T-cell (primary cell): ENCODE data around the gene TMEM198. TPM values are rescaled to one million over a fixed set of nuclear protein-coding genes. Genes with fewer than 3 reads are reported as not detected.
A peak's percentile ranks its signal among the peaks of the same experiment; 100 is the strongest.

ENCODE experiments used
- ATAC-seq, 4 experiments: fragments of 200-7000 bp in 3 of 4; fragments of 150-1000 bp in 1 of 4; cut with Tn5 transposase; replicated peaks in 1 of 4; 1 replicate in 3 of 4; 2 replicates in 1 of 4; pipeline ENCODE4 v1.10.0; 2021; ENCODE audit warnings: moderate library complexity in 3 of 4, mild to moderate bottlenecking in 2 of 4, moderate number of reproducible peaks in 1 of 4
- CTCF ChIA-PET, 2 donors: fragments of 300-600 bp; sonication (Branson Sonifier 250); formaldehyde crosslinking; loops; one replicate each; lab custom pipeline; 2022; ENCODE audit warnings: antibody characterized with exemption in 2 of 2; lab: Charles Lee
- POLR2A ChIA-PET, 2 donors: fragments of 300-600 bp; sonication (Branson Sonifier 250); formaldehyde crosslinking; loops; one replicate each; lab custom pipeline; 2022; ENCODE audit warnings: antibody characterized with exemption in 2 of 2; lab: Charles Lee
- DNase-seq, 35 experiments: peaks; one replicate each; pipeline versions ENCODE4 v3.0.0 to v3.0.0-alpha.2; 2013 to 2023
- H3K27ac ChIP-seq: one replicate; pipeline ENCODE4 v1.5.1; 2013; ENCODE audit warnings: low read length
- H3K27me3 ChIP-seq, 2 experiments: replicated peaks in 1 of 2; 1 replicate in 1 of 2; 2 replicates in 1 of 2; pipeline versions ENCODE4 v1.6.1 to v1.7.0; 2013; ENCODE audit warnings: low read length in 1 of 2, mixed read lengths in 1 of 2; ENCODE audit not compliant: control insufficient read depth in 2 of 2, insufficient read depth in 2 of 2; ENCODE audit errors: extremely low read depth in 1 of 2
- H3K36me3 ChIP-seq, 2 donors: 1 replicate in 1 of 2; 2 replicates in 1 of 2; pipeline versions ENCODE4 v1.6.1 to v1.7.0; 2013; ENCODE audit warnings: low read length in 1 of 2; ENCODE audit not compliant: control insufficient read depth in 2 of 2, insufficient read depth in 1 of 2; ENCODE audit errors: extremely low read depth in 1 of 2
- H3K4me1 ChIP-seq, 2 experiments: 1 replicate in 1 of 2; 2 replicates in 1 of 2; pipeline versions ENCODE4 v1.6.1 to v1.7.0; 2013; ENCODE audit warnings: low read length in 2 of 2, mixed read lengths in 1 of 2; ENCODE audit not compliant: insufficient read depth in 2 of 2, control insufficient read depth in 1 of 2; ENCODE audit errors: extremely low read depth in 1 of 2
- H3K4me3 ChIP-seq, 2 donors: 1 replicate in 1 of 2; 2 replicates in 1 of 2; pipeline versions ENCODE4 v1.5.1 to v1.7.0; 2013; ENCODE audit warnings: mild to moderate bottlenecking in 2 of 2, low read length in 1 of 2, moderate library complexity in 1 of 2; ENCODE audit not compliant: control insufficient read depth in 1 of 2; ENCODE audit errors: extremely low read depth in 1 of 2
- H3K9me3 ChIP-seq: 2 replicates; pipeline ENCODE4 v1.7.0; 2013
- H3K27ac Mint-ChIP-seq, 2 donors: one replicate each; pipeline ENCODE4 v1.8.0; 2020 to 2021; ENCODE audit warnings: mild to moderate bottlenecking in 2 of 2, mixed read lengths in 2 of 2
- H3K27me3 Mint-ChIP-seq, 2 donors: one replicate each; pipeline ENCODE4 v1.8.0; 2021 to 2022; ENCODE audit warnings: mixed read lengths in 2 of 2
- H3K36me3 Mint-ChIP-seq: one replicate; pipeline ENCODE4 v1.8.0; 2021; ENCODE audit warnings: mixed read lengths
- H3K4me1 Mint-ChIP-seq, 3 donors: one replicate each; pipeline ENCODE4 v1.8.0; 2020 to 2022; ENCODE audit warnings: mixed read lengths in 3 of 3, mild to moderate bottlenecking in 1 of 3
- H3K4me3 Mint-ChIP-seq, 3 donors: one replicate each; pipeline ENCODE4 v1.8.0; 2020 to 2022; ENCODE audit warnings: mild to moderate bottlenecking in 3 of 3, mixed read lengths in 3 of 3, moderate library complexity in 3 of 3
- H3K9me3 Mint-ChIP-seq, 3 donors: one replicate each; pipeline ENCODE4 v1.8.0; 2020 to 2022; ENCODE audit warnings: mixed read lengths in 3 of 3
- WGBS: methylation state at CpG from one replicate; pipeline ENCODE4 v1.1.5; 2013; ENCODE audit warnings: missing lambda C conversion rate; ENCODE audit not compliant: insufficient coverage; 5-methylcytosine and 5-hydroxymethylcytosine counted together
- total RNA-seq, 35 experiments: library from RNA in 6 of 35; stranded (reverse) in 6 of 35; fragments of 120-200 nt in 1 of 35; gene quantifications; one replicate each; pipeline versions ENCODE4 v1.2.1 to v1.2.4 and lab custom pipeline; 2013 to 2026

The TMEM198 gene
- total RNA-seq, 5 donors from 2014 or later (not counting 1 experiment from before 2014, with no cell fraction given): 0.37 to 0.88 (median 0.69) TPM

GRCh38 chr2:219515874-219516629 is 27.8 kb upstream of the TMEM198 start:
- Histone ChIP-seq H3K27me3 (peaks cover 6 to 93% of the 10 kb centered on the region in 2 experiments), H3K27ac (no peak overlapping the region), H3K36me3 (no peaks in the 10 kb centered on the region), H3K4me1 (peaks cover 0 to 9% of the 10 kb centered on the region in 2 experiments), H3K4me3 (no peak overlapping the region), H3K9me3 (no peaks in the 10 kb centered on the region)
- no peak for ATAC-seq
- no peak for DNase-seq
- H3K27me3 Mint-ChIP-seq: peaks cover 76 to 84% of the 10 kb centered on the region in 2 donors
- H3K36me3 Mint-ChIP-seq: no peaks in the 10 kb centered on the region
- WGBS: 76% methylated on average over 12 of the region's 17 CpGs
- H3K9me3 Mint-ChIP-seq: no peaks in the 10 kb centered on the region
- H3K27ac Mint-ChIP-seq: peak overlapping the region in 1 of 2 donors; percentile 4
- ChIA-PET POLR2A (no interaction called here), CTCF (interaction anchor here in 1 of 2 donors (0.7 kb wide), 1 partner anchor 63 kb away, joined by 3 read pairs; no protein-coding TSS in a partner anchor)
- H3K4me1 Mint-ChIP-seq: peaks cover 14 to 21% (median 16%) of the 10 kb centered on the region in 3 donors
- no peak overlapping the region for H3K4me3 Mint-ChIP-seq

- Histone ChIP-seq H3K27ac (no peak overlapping the region), H3K27me3 (peaks cover 6 to 93% of the 10 kb centered on the region in 2 experiments), H3K36me3 (no peaks in the 10 kb centered on the region), H3K4me3 (no peak overlapping the region), H3K4me1 (peaks cover 0 to 18% of the 10 kb centered on the region in 2 experiments), H3K9me3 (no peaks in the 10 kb centered on the region)
- WGBS: 29% methylated on average over 6 of the region's 7 CpGs
- ChIA-PET CTCF (interaction anchor here in 1 of 2 donors (0.7 kb wide), 1 partner anchor 64 kb away, joined by 3 read pairs; no protein-coding TSS in a partner anchor), POLR2A (no interaction called here)
- Mint-ChIP-seq H3K27ac (no peak overlapping the region), H3K36me3 (no peaks in the 10 kb centered on the region), H3K27me3 (peaks cover 79 to 86% of the 10 kb centered on the region in 2 donors), H3K9me3 (no peaks in the 10 kb centered on the region), H3K4me3 (no peak overlapping the region), H3K4me1 (peaks cover 22 to 28% (median 23%) of the 10 kb centered on the region in 3 donors)
- no peak for DNase-seq
- no peak for ATAC-seq
Measured at GRCh38 chr2:219516888-219517287, 26.9 kb upstream of the TMEM198 start.

GRCh38 chr2:219517954-219518778 is 25.7 kb upstream of the TMEM198 start:
- no peaks in the 10 kb centered on the region for H3K36me3 ChIP-seq
- POLR2A ChIA-PET: no interaction called here
- Mint-ChIP-seq H3K9me3 (no peaks in the 10 kb centered on the region), H3K4me1 (peaks cover 22 to 25% (median 25%) of the 10 kb centered on the region in 3 donors), H3K27ac (no peak overlapping the region), H3K4me3 (no peak overlapping the region), H3K27me3 (peaks cover 75 to 79% of the 10 kb centered on the region in 2 donors), H3K36me3 (no peaks in the 10 kb centered on the region)
- no peak for DNase-seq
- 66% methylated on average over 8 of the region's 10 CpGs for WGBS
- H3K27ac ChIP-seq: no peak overlapping the region
- ATAC-seq: no peak
- H3K4me1 ChIP-seq: peaks cover 0 to 28% of the 10 kb centered on the region in 2 experiments
- H3K4me3 ChIP-seq: no peak overlapping the region
- CTCF ChIA-PET: interaction anchor here (0.5 to 1.5 kb wide), 5 partner anchors 10 to 88 kb away, joined by 3 to 6 read pairs (median 3); no protein-coding TSS in a partner anchor
- peaks cover 0 to 93% of the 10 kb centered on the region in 2 experiments for H3K27me3 ChIP-seq
- no peaks in the 10 kb centered on the region for H3K9me3 ChIP-seq

GRCh38 chr2:219519526-219519916 is 24.3 kb upstream of the TMEM198 start:
- no peaks in the 10 kb centered on the region for H3K9me3 Mint-ChIP-seq
- Histone ChIP-seq H3K4me3 (no peak overlapping the region), H3K27me3 (peaks cover 3 to 92% of the 10 kb centered on the region in 2 experiments), H3K27ac (no peak overlapping the region), H3K9me3 (no peaks in the 10 kb centered on the region), H3K36me3 (no peaks in the 10 kb centered on the region), H3K4me1 (peaks cover 0 to 23% of the 10 kb centered on the region in 2 experiments)
- H3K36me3 Mint-ChIP-seq: no peaks in the 10 kb centered on the region
- no peak overlapping the region for H3K27ac Mint-ChIP-seq
- ATAC-seq: no peak
- H3K4me3 Mint-ChIP-seq: no peak overlapping the region
- H3K4me1 Mint-ChIP-seq: peaks cover 14 to 21% (median 19%) of the 10 kb centered on the region in 3 donors
- WGBS: 98% methylated on average over 7 of the region's 9 CpGs
- DNase-seq: no peak
- ChIA-PET CTCF (interaction anchor here (1.1 to 1.5 kb wide), 2 partner anchors 21 to 89 kb away, joined by 3 to 4 read pairs; no protein-coding TSS in a partner anchor), POLR2A (no interaction called here)
- H3K27me3 Mint-ChIP-seq: peaks cover 76 to 81% of the 10 kb centered on the region in 2 donors

- ATAC-seq (no peak), DNase-seq (no peak)
- CTCF ChIA-PET: interaction anchor here (0.6 to 1.4 kb wide), 8 partner anchors 10 to 118 kb away, joined by 3 to 7 read pairs (median 4); partner anchors contain the start of gene GMPPA (in 1 of the 2)
- no peaks in the 10 kb centered on the region for H3K9me3 ChIP-seq
- H3K4me1 Mint-ChIP-seq: peaks cover 14 to 19% (median 19%) of the 10 kb centered on the region in 3 donors
- no peaks in the 10 kb centered on the region for H3K36me3 Mint-ChIP-seq
- peaks cover 7 to 91% of the 10 kb centered on the region in 2 experiments for H3K27me3 ChIP-seq
- H3K36me3 ChIP-seq: no peaks in the 10 kb centered on the region
- 61% methylated on average over 6 of the region's 8 CpGs for WGBS
- POLR2A ChIA-PET: no interaction called here
- no peak overlapping the region for H3K27ac ChIP-seq
- H3K27me3 Mint-ChIP-seq: peaks cover 79 to 84% of the 10 kb centered on the region in 2 donors
- no peak overlapping the region for H3K4me3 ChIP-seq
- no peak overlapping the region for H3K27ac Mint-ChIP-seq
- H3K9me3 Mint-ChIP-seq: no peaks in the 10 kb centered on the region
- no peak overlapping the region for H3K4me3 Mint-ChIP-seq
- peaks cover 0 to 23% of the 10 kb centered on the region in 2 experiments for H3K4me1 ChIP-seq
Measured at GRCh38 chr2:219520079-219520478, 23.7 kb upstream of the TMEM198 start.
